Prostate gland (tissue), 1 donor: ENCODE measurements around the gene RYR3.

Experiments
- POLR2A ChIP-seq: fragments of 450-650 bp; IDR thresholded peaks from one replicate; pipeline ENCODE4 v1.6.1; 2016; ENCODE audit warnings: antibody characterized with exemption, mild to moderate bottlenecking
- POLR2AphosphoS5 ChIP-seq: sonication (generic); formaldehyde crosslinking; IDR thresholded peaks from one replicate; pipeline ENCODE4 v1.6.1; 2017; ENCODE audit warnings: antibody characterized with exemption

- no peak for TF ChIP-seq POLR2AphosphoS5
- no peak for TF ChIP-seq POLR2A
Observed at GRCh38 chr15:33374226-33374914, 63.6 kb downstream of the RYR3 start.
